NCI-H2196 treated with DMSO at 0.1 percent for 48 hours (cell line): ENCODE results near the gene LMX1B.

Experiments used
- DNase-seq: peaks from one replicate; lab custom pipeline; 2025; ENCODE audit not compliant: unreplicated experiment; lab: John Stamatoyannopoulos, UW

LMX1B gene

GRCh38 chr9:126604059-126605055 is 9.4 kb upstream of the LMX1B start:
- DNase-seq = no peak

DNA sequence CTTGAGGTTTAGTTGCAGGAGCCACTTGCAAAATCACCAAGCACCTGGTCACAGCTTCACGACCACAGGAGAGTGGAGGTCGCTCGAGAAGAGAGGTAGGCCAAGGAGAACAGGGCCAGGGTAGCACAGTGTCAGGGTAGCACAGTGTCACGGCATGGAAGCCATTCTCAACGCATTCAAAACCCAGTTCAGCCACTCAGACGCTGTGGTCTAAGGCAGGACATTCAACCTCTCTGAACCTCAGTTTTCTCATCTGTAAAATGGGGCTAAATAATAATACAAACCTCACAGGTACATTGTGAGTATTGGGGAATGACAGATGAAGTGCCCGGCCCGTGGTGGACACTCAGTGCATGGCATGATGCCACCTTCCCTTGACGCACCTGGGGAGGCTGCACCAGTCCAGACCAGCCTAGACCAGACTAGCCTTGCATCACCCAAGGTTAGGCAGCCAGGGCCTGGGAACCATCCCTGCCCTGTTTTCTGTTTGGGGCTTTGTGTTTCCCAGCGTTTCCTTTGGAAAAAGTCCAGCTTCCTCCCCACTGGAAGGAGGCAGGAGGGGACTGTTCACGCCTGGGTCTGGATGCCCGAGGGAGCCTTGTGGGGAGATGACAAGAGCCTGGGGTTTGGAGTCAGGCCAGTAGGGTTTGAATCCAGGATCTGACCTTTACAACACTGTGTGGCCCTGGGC is 7.8 kb upstream of the LMX1B start:
- DNase-seq = no peak

- DNase-seq = no peak
These were observed 7.3 kb upstream of the LMX1B start for GRCh38 chr9:126606483-126606870.

DNA sequence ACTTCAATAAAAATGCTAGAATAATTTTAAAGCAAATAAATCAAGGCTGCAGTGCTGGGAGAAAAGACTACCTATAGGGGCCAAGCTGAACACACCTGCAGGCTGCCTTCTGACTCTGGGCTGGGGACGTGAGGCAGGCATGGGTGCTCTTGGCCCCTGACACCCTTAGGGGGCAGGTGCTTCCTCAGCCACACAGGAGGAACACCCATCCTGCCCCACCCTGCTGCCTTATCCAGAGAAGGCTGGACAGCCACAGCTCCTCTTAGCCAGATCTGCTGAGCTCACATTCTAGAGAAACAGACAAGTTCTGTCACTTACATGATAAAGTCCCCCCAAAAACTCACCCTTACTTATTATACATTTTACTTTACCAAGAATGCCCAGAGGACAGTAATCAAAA is 6.6 kb upstream of the LMX1B start:
- no peak for DNase-seq

- DNase-seq = no peak
These were observed 6.0 kb upstream of the LMX1B start for GRCh38 chr9:126607731-126608130.

DNA sequence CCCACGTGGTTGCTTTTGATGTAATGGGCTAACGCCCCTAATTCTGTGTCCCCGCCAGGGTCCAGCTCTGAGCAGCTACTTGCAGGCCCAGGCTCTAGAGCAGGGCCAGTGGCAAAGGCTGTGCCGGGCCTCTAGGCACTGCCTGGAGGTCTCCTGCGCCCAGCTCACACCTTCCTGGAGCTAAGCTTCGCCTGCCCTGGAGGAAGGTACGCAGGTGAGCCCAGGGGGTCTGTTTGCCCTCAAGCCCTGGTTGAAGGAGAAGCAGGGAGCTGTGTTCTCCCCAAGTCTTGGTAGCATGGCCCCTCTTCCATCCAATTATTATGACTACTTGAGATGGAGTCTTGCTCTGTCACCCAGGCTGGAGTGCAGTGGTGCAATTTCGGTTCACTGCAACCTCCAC is 5.2 kb upstream of the LMX1B start:
- no peak for DNase-seq

GRCh38 chr9:126609191-126609590 is 4.5 kb upstream of the LMX1B start:
- DNase-seq = no peak

DNA sequence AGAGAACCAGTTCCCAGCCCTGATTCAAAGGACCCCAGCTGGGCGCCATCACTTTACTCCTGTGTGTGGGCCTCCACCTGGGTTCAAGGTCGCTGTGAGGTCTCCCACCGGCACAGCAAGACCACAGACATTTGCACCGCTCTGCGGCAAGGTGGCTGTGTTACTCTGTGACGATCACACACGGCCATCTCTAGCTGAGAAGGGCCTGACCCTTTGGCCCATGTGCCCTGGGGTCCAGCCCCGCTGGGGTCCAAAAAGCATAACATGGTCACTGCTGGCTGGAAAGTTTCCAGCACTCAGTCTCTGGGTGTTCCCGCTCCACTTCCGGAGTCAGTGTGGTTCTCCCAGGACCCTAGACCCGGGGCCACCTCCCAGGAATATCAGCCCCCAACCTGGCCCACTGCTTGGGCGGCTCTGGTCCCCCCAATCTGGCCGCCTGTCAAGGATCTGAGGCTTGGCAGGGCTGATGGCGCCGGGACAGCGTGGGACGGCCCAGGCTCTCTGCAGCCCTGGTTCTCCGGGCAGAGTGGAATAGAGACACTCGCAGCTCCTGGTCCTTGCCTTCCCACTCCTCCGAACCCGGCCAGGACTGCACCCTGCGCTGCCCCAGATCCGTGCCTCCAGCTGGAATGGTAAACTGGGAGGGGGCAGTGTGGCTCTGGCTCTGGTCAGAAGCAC is 3.9 kb upstream of the LMX1B start:
- DNase-seq = no peak

GRCh38 chr9:126611193-126611591 is 2.5 kb upstream of the LMX1B start:
- no peak for DNase-seq

- peak; percentile 39 for DNase-seq
These were observed 2.0 kb upstream of the LMX1B start for GRCh38 chr9:126611592-126612325.

GRCh38 chr9:126612326-126612812 is 1.4 kb upstream of the LMX1B start:
- no peak for DNase-seq

DNA sequence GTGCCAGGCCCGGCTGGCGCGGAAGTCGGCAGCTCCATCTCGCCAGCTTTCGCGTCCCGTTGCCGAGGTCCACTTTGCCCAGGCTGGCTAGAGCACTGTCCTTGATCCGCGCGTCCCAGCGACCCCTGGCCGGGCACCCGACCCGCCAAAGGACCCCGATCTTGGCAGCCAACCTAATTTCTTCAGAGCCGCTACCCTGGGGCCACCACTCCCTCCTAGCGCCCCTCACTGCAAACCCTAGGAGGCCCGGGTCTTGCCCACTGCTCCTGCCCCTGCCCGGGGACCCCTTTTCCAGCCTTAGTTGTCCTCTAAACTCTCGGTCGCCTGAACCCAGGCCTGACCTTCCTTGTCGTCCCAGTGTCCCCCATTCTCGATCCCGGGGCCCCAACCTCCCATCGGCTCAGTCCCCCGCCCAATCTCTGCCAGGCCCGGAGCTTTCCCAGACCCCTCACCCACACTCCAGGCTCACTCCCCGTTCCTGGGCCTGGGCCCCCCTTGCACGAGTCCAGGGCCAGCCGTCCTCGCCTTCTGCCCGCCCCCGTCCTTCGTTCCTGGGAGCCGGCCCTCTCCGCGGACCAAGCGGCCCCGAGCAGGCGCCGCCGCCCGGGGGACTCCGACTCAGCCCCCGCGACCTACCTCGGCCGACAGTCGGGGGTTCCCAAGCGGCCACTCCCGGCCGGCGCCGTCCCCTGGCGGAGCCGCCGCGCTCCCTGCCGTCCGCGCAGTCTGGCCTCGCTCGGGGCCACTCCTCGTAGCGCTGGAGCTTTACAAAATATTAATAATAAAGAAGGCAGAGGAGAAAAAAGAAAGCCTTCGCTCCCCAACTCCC is 701 bp upstream of the LMX1B start:
- DNase-seq = no peak

DNA sequence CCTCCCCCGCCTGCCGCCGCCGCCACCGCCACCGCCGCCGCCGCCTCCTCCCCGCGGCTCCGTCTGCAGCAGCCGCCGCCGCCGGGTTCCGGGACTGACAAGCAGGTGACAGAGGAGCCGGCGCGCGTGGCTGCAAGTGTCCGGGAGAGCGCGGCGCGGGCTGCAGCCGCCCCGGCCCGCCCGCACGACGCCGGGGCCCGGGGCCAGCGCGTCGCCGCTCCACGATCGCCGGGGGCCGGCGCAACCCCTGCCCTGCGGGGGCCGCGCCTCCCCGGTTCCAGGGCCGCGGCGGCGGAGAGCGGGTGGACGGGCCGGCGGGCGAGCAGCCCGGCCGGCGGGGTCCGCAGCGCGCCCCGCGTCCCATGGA is 343 bp downstream of the LMX1B start:
- DNase-seq = no peak

GRCh38 chr9:126614455-126615244 is 922 bp downstream of the LMX1B start:
- DNase-seq = no peak

DNA sequence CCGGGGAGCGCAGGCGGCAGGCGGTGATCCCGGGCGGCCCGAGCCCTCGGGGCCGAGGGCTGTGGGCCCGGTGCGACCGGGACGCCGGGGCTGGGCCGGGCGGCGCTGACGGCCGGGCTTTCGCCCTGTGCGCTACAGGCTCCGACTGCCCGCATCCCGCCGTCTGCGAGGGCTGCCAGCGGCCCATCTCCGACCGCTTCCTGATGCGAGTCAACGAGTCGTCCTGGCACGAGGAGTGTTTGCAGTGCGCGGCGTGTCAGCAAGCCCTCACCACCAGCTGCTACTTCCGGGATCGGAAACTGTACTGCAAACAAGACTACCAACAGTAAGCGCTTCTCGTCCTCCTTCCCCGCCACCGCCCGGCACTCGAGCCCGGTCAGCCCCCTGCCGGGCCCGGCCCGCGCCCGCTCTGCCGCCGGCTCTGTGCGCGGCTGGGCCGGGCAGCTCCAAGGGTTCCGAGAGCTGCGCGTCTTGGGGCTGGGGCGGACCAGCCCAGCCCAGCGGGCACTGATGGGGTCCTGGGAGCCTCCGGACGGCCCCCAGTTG is 1.6 kb downstream of the LMX1B start:
- DNase-seq = no peak

DNA sequence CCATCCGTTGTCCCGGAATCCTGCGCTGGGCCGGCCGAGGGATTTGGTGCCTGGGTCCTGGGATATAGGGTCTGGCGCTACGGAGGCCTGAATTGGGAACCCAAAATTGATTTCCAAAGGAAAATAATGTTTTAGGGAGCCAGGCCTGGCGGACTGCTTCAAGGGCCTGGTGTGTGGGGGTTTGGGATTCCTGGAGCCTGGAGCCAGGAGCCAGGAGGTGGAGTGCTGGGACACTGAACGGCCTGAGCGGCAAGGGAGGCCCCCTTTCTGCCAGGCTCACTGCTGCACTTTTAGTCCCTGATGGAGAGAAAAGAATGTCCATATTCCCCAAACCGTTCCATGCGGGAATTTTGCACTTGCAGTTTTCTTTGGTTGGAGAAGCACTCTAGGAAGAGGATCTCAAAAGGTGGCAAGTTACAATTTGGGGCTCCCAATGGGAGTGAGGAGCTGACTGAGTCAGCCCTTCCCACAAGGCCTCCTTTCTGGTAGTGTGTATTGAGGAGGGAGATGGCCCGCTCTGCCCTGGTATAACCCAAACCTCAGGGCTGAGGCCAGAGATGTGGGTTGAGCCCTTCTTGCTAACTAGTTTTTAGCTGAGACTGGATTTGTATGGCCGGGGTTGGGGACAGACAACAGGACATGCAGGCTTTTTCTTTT is 2.2 kb downstream of the LMX1B start:
- DNase-seq = no peak

DNA sequence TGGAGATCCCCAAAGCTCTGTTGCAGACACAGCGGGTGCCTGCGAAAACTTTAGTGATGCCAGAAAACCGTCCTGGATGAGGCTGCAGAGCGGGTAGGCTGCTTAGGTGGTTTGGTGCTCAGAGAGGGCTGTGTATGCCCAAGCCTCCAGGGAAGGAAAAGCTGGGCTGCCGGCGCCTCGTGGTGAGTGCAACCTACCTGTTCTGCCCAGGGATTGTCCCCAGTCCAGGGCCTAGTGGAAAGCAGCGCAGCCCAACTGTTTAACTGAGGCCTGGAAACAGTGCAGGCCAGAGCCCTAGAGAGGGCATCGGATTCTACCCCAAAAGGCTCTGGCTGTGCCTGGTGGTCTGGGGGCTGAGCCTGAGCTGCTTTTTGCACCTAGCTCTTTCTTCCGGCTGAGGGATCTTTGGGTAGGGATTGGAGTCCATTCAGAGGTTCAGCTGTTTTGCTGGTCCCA is 2.8 kb downstream of the LMX1B start:
- DNase-seq = no peak
